Measurements from ENCODE around the gene IL1R2.

The IL1R2 gene

DNA sequence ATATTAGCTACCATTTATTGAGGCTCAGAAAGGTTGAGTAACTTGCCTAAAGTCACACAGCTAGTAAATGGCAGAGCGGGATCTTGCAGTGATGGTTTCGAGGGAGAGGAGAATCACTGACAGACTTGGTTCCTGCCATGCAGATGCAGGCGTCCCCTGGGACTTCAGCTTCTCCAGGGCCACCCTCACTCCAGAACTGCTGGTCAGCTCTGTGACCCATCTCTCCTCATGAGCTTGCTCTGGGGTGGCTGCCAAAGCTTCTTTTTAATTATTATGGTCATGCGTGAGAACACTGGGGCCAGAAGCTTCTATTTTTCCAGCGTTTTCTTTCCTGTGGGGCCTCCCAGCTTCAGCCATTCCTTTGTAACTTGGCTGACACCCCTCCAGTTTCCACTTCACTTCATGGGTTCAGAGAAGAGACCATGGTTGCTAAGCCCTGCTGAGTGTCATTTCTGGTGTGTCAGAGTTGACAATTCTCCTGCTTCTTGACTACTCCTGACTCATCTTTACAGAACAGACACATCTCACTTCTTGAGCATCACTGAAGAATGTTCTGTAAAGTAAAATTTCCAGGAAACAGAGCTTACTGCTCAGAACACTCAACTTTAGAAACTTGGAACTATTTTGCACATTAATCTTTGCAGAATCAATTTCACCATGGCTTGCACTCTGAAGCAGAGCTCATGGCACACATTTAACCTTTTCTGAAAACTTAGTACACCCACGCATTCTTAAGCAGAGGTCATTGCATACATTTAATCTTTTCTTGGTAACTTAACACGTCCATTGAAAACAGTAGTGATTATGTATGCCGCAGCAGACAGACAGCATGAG, 70.4 kb downstream of the IL1R2 start:
- H3K4me1 ChIP-seq (ENCODE audit: control insufficient read depth, low read length): no peaks in the 10 kb centered on the region
- no peaks in the 10 kb centered on the region for H3K9me2 ChIP-seq (replicated peaks; ENCODE audit: control insufficient read depth, low read length)
- H3K4me3 ChIP-seq (ENCODE audit: low read length): no peak overlapping the region
- no peaks in the 10 kb centered on the region for H3K27me3 ChIP-seq (ENCODE audit: control insufficient read depth, low read length)
- no peaks in the 10 kb centered on the region for H3K36me3 ChIP-seq (ENCODE audit: control insufficient read depth, low read length)
- H3K27ac ChIP-seq (ENCODE audit: low read depth, low read length): no peak overlapping the region
- no peak for TF ChIP-seq EZH2phosphoT487 (IDR thresholded peaks at IDR 0.05; ENCODE audit: borderline replicate concordance, low read length)
- TF ChIP-seq, protein P1, sequence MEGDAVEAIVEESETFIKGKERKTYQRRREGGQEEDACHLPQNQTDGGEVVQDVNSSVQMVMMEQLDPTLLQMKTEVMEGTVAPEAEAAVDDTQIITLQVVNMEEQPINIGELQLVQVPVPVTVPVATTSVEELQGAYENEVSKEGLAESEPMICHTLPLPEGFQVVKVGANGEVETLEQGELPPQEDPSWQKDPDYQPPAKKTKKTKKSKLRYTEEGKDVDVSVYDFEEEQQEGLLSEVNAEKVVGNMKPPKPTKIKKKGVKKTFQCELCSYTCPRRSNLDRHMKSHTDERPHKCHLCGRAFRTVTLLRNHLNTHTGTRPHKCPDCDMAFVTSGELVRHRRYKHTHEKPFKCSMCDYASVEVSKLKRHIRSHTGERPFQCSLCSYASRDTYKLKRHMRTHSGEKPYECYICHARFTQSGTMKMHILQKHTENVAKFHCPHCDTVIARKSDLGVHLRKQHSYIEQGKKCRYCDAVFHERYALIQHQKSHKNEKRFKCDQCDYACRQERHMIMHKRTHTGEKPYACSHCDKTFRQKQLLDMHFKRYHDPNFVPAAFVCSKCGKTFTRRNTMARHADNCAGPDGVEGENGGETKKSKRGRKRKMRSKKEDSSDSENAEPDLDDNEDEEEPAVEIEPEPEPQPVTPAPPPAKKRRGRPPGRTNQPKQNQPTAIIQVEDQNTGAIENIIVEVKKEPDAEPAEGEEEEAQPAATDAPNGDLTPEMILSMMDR (IDR thresholded peaks at IDR 0.05; ENCODE audit: low read depth, low read length, poor library complexity, severe bottlenecking): no peak
- no peaks in the 10 kb centered on the region for H4K20me1 ChIP-seq (ENCODE audit: control insufficient read depth, insufficient read depth, low read depth, low read length)
- H3K9me3 ChIP-seq (ENCODE audit: control insufficient read depth, insufficient read depth, low read length): no peaks in the 10 kb centered on the region
- no peaks in the 10 kb centered on the region for H3F3A ChIP-seq (ENCODE audit: control insufficient read depth, insufficient read depth)
- no peaks in the 10 kb centered on the region for H3K79me2 ChIP-seq (ENCODE audit: control insufficient read depth, low read length)
- no peak overlapping the region for H3K4me2 ChIP-seq (ENCODE audit: low read length)

DNA sequence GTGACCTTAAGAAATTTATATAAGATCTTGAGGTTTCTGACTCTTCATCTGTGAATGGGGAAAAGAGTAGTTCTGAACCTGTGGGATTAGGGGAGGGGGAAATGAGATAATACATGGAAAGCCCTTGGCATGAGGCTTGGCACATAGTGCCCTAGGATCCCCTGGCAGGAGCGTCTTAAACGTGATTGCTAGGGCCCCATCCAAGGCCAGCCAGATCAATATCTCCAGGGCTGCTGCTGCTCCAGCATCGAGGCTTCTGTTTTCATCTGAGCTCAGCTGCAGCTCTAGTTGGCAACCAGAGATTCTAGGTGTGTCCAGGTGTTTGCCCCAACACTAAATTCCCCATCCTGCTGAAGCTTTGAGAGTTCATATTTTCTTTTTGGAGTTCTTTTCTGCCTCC, 71.0 kb downstream of the IL1R2 start:
- no peak for TF ChIP-seq EZH2phosphoT487 (IDR thresholded peaks at IDR 0.05; ENCODE audit: borderline replicate concordance, low read length)
- TF ChIP-seq, protein P1 (IDR thresholded peaks at IDR 0.05; ENCODE audit: low read depth, low read length, poor library complexity, severe bottlenecking): no peak
- H3K4me2 ChIP-seq (ENCODE audit: low read length): no peak overlapping the region

DNA sequence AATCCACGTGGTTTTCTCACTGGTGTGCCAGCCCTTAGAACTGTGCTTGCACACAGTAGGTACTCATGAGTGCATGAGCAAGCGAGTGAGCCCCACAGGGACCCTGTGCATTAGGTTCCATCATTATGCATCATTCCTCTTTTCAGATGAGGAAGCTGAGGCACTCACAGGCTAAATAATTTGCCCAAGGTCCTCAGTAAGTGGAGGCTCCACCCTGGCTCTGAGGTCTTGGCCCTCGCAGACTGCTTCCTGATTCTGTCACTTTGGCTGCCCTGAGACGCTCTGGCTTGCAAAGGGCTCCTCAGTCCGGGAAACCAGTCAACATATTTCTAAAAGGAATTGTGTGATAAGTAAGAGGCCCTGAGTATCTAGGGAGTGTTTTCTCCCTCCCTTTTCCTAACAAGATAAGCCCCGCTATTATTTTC, 71.7 kb downstream of the IL1R2 start:
- Histone ChIP-seq H3K79me2 (ENCODE audit: control insufficient read depth, low read length) (no peaks in the 10 kb centered on the region), H3F3A (ENCODE audit: control insufficient read depth, insufficient read depth) (no peaks in the 10 kb centered on the region), H3K9me3 (ENCODE audit: control insufficient read depth, insufficient read depth, low read length) (no peaks in the 10 kb centered on the region), H3K4me1 (ENCODE audit: control insufficient read depth, low read length) (no peaks in the 10 kb centered on the region), H3K9me2 (replicated peaks; ENCODE audit: control insufficient read depth, low read length) (no peaks in the 10 kb centered on the region), H3K4me3 (ENCODE audit: low read length) (no peak overlapping the region), H3K4me2 (ENCODE audit: low read length) (no peak overlapping the region), H4K20me1 (ENCODE audit: control insufficient read depth, insufficient read depth, low read depth, low read length) (no peaks in the 10 kb centered on the region), H3K36me3 (ENCODE audit: control insufficient read depth, low read length) (no peaks in the 10 kb centered on the region), H3K27ac (ENCODE audit: low read depth, low read length) (no peak overlapping the region), H3K27me3 (ENCODE audit: control insufficient read depth, low read length) (no peaks in the 10 kb centered on the region)
- TF ChIP-seq, protein P1 (IDR thresholded peaks at IDR 0.05; ENCODE audit: low read depth, low read length, poor library complexity, severe bottlenecking): no peak
- no peak for TF ChIP-seq EZH2phosphoT487 (IDR thresholded peaks at IDR 0.05; ENCODE audit: borderline replicate concordance, low read length)

More for the DNA sequence above, 71.0 kb downstream of the IL1R2 start:
- Histone ChIP-seq H4K20me1 (ENCODE audit: control insufficient read depth, insufficient read depth, low read depth, low read length) (no peaks in the 10 kb centered on the region), H3K9me3 (ENCODE audit: control insufficient read depth, insufficient read depth, low read length) (no peaks in the 10 kb centered on the region), H3K27ac (ENCODE audit: low read depth, low read length) (no peak overlapping the region), H3F3A (ENCODE audit: control insufficient read depth, insufficient read depth) (no peaks in the 10 kb centered on the region), H3K9me2 (replicated peaks; ENCODE audit: control insufficient read depth, low read length) (no peaks in the 10 kb centered on the region), H3K36me3 (ENCODE audit: control insufficient read depth, low read length) (no peaks in the 10 kb centered on the region), H3K79me2 (ENCODE audit: control insufficient read depth, low read length) (no peaks in the 10 kb centered on the region), H3K4me1 (ENCODE audit: control insufficient read depth, low read length) (no peaks in the 10 kb centered on the region), H3K4me3 (ENCODE audit: low read length) (no peak overlapping the region), H3K27me3 (ENCODE audit: control insufficient read depth, low read length) (no peaks in the 10 kb centered on the region)
